GM18909 (cell line): Measurements from ENCODE around the gene ATP2B2.

ENCODE experiments used
- ATAC-seq: cut with Tn5 transposase; IDR thresholded peaks from one replicate; pipeline ENCODE4 v1.9.1; 2021; ENCODE audit warnings: mild to moderate bottlenecking; ENCODE audit not compliant: unreplicated experiment, poor library complexity

ATP2B2 gene

DNA sequence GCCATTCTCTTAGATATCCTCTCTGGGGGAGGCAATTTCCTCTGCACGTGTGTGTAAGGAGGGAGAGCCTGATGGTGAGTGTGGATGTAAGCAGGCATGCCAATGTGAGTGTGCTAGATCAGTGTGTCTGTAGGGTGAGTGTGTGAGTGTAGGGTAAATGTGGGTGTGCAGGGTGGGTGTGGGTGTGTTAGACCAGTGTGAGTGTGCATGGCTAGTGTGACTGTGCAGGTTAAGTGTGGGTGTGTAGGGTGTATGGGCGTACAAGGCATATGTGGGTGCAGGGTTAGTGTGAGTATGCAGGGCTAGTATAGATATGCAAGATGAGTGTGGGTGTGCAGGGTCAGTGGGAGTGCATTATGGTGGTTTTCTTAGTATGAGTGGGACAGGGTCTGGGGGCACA, 48.4 kb downstream of the ATP2B2 start:
- no peak for ATAC-seq

DNA sequence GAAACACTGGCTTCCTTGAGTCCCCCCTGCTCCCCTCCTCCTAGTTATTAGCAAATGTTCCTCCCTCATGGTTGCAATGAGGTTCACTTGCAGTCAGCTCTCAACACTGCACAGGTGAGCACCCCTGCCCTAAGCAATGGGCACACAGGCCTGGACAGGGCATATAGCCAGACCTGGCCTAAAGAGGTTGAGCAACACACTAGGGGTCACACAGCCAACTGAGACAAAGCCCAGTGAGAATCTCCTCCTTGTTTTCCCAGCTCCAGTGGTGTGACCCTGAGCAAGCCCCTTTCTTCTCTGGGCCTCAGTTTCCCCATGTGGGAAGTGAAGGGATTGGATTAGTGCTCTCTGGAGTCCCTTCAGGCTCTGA, 49.9 kb downstream of the ATP2B2 start:
- no peak for ATAC-seq

DNA sequence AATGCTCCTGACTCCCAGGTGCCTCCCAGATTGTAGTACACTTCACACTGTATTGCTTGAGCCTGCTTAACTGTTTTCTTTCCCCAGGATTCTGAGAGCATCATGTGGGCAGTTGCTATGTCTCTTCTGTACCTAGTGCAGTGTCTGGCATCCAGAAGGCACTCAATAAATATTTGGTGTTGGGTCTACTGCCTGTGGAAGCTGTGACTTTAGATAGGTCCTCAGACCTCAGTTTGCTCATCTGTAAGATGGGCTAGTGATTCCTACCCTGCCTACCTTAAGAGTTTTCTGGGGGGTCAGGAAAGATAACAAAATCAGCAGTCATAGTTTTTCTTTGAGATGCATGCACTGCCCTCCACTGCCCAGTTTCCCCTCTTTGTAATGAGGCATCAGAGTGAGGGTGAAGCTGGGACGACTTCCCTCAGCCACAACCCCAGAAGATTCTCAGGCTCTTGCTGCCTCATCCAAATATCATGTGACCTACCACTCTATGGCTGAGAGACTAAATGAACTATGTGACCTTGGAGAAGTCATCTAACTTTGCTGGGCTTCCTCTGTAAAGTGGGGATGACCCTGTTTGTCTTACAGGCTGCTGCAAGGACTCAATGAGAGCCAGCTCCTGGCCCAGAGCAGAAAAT, 50.4 kb downstream of the ATP2B2 start:
- ATAC-seq: no peak

DNA sequence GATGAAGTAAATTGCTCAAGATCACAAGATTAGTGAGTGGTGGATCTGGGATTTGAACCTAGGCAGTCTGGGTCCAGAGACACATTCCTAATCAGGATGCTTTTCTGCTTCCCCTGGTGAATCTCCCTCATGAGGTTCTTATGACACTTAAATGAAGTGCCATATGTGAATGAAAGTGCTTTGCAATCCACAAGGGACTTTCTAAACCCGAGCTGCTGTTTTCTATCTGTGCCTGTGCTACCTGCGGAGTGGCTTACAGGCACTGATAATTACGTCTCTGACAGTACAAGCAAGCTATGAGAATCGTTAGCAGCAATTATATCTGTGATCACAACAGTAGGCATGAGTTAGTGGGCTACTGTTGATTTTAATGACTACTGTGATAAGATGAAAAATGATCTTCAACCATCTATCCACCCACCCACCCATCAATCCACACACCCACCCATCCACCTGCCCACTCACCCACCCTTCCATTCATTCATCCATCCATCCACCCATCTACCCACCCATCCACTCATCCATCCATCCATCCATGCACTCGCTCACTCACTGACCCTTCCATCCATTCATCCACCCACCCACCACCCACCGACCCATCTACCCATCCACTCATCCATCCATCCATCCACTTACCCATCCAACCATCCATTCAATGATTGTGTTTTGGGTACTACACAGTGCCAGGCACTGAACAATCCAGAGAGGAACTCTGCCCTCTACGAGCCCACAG, 51.8 kb downstream of the ATP2B2 start:
- ATAC-seq: no peak

DNA sequence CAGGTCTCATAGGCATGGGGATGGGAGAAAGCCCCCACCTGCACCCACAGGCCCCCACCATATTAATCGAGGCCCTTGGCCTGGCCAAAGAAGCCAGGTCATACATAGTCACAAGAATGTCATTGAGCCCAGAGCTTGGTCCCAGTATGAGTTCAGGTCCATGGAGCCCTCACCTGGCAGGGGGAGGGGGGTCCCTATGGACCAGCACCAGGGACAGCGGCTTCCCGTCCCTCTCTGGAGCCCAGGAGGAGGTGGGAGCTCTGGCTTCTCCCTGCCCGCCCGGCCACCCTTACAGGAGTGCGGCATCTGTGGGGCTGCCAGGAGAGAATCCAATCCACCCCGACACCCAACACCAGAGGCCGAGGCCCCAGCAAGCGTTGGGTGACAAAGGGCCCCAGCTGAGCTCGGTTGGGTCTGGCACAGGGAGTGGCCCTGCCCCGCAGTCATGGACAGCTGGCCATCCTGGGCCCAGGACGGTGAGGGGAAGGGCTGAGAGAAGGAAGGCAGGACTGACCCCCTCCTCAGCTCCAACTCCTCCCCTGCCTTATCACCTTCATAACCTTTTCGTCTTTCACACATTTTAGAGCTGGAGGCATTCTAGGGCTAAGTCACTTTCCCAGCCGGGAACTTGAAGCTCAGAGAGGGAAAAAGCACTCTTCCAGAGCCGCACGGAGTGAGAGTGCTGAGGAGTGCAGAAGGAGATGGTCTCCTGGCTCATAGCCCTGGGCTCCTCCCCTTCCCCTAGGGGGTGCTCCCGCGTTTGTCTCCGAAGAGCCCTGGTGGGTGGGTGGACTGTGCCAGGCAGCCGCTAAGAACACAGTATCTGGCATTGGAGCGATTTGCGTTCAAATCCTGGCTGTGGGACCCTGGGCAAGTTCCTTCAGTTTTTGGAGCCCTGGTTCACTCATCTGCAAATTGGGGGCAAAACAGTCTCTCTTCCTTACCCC, 54.6 kb downstream of the ATP2B2 start:
- no peak for ATAC-seq

DNA sequence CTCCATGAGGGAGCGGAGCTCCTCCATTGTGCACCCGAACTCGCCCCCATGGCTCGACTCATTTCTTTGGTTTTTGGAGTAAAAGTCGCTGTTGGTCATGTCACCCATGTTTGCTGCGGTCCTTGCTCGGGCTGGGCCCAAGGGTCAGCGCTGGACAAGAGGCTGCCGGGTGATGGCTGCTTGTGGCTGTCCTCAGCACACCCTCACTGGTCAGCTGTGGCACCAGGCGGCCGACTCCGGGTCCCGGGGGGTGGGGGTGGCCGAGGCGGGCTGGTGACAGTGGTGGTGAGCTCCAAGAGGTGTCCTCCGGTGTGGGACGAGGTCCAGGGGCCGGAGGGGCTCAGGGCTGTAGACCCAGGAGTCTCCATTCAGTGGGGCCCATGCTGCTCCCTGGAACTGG, 56.0 kb downstream of the ATP2B2 start:
- ATAC-seq: no peak

DNA sequence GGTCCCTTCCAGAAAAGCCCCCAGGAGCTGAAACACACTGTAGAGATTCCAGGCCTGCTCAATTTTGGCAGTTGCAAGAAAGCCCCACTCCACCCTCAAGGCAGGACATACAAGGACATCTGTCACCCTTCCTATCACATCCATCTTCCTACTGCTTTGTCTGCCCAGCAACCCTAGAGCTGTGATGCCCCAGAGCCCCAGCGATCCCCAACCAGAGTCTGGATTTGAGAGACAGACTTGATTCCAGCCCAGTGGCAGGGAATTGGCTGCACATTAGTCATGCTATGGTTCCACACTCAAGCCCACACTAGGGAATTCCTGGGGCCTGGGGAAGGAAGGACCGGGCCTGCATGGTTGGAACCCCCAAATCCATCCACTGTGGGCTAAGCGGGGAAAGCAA, 56.8 kb downstream of the ATP2B2 start:
- ATAC-seq: no peak

DNA sequence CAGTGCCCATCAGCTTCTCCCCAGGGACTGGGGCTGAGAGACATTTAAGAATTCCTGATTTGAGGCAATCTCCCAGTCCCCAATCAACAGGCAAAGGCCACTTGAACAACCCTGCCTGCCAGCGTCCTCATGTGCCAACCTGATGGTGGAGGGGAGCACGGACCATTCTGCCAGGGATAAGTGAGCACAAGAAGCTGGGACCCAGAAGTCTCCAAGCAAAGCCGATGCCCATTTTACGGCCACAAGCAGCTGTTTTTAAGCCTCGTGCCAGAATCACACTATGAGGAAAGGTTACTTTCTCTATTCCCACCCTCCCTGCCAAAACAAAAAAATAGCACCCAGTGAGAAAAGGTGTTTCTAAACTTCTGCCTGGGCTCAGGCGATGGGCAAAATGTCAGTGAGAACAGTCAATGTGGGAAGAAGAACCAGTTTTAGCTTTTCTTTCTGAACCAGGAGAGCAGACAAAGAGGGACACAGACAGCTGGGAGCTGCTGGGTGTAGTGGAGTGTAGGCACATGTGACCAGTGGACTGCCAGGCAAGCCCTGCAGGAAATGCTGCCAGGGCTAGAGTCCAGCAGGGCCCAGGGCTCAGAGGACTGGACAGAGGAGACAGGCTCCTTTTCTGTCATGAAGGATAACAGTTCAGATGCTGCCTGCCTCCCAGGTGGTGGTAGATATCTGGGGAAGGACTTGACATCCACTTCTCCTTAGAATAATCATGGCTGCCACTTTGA, 57.7 kb downstream of the ATP2B2 start:
- ATAC-seq: no peak

DNA sequence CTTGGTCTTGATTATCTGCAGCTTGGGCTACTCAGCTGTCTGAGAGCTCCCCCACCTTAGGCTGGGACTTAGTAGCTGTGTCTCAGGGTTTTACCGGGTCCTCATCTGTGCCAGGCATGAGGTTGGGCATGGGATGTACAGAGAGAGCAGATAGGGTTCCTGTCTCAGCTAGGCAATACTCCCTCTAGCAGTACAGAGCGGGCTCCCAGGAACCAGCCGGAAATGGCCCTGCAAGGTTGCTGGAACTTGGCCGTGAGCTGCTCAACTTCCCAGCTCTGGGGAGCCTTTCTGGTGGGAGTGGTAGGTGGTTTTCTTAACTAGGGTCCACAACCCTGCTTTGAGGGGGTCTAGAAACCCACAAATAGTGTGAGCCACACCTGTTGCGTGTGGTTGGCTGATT, 58.3 kb downstream of the ATP2B2 start:
- no peak for ATAC-seq

DNA sequence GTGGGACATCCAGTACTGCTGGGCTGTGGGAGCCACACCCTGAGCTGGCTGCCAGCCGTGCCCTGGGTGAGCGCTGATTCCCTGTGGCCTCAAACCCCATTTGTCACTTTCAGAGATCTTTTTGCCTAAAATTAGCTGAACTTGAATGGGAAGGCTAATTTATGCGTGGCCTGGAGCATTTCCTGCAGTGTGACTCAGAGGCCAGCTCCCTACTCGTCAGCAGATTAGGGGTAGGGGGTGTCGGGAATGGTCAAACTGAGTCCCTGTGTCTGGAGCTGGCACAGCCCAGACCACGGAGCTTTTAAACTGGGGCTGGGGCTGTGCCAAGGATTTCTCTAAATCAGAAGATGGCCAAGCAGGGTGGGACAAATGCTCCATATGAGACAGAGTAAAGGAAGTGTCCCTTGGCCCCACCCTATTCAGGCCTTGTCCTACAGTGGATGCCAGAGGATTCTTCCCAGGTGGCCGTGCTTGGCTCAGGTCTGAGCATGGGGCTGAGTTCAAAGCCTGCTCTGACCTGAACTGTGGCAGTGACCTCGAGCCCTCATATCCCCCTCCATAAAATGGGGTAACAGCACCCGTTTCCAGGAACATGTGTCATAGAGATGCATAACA, 59.7 kb downstream of the ATP2B2 start:
- no peak for ATAC-seq

DNA sequence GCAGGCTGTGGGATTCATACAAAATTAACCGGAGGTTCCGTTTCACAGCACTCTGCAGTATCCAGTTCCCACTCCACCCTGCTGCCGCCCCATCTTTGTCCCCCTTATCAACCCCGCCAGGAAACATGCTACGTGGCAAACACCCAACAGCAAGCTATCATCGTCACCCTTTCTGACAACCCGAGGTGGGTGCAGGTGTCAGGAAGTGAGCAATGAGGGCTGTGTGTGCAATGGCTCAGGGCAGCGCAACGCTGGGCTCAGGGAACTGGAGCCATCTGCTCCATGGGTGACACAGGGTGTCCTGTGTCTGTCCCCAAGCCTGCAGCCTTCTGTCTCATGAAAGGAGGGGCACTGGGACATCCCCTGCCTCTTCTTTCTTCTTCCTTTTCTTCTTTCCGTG, 60.9 kb downstream of the ATP2B2 start:
- ATAC-seq: no peak

DNA sequence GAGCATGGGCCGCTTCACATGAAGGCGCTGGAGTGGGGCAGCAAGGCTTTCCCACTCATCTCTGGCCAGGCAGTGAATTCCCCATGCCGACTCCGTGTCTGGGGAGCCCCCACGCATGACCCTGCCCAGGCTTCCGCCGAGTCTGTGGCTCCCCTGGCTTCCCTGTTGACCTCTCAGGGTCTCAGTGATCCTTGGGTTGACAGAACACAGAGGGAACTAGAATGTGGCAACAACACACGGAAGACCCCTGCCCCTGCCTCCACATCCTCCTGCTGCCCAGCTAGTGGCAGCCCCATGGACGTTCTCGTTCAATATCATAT, 61.3 kb downstream of the ATP2B2 start:
- ATAC-seq: no peak

DNA sequence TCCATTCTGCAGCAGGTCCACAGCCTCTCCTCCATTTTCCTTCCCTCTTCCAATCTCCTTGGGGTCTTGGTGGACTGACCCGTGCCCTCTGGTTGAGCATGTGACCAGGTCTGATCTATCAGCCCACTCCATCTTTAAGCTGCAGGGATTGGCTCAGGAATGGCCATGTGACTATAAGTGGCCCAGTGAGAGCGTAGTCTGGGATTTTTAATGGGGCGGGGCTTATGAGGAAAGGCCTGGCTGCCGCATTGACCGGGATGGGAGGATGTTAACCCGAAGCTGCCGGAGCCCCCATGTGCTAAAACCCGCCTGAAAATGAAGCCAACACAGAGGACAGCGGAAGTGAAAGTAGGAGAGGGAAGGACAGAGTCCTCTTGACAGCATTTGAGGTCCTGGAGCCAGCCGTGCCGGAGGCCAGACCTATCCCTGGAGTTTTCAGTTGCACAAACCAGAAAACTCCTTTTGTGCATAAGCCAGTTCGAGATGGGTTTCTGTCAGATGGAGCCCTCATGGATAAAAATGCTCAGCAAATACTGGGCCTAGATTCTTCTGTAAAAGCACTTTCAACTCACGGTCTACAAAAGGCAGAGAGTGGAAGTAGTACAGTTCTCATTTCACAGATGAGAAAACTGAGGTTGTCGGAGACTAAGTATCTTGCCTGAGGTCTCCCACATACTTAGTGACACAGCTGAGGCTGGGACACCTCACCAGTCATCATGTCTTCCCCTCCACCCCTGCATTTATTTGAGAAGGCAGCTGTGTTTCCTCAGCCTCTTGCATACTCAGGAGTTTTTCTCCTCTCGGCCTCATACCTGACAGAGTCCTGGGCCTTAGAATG, 61.9 kb downstream of the ATP2B2 start:
- ATAC-seq: no peak

DNA sequence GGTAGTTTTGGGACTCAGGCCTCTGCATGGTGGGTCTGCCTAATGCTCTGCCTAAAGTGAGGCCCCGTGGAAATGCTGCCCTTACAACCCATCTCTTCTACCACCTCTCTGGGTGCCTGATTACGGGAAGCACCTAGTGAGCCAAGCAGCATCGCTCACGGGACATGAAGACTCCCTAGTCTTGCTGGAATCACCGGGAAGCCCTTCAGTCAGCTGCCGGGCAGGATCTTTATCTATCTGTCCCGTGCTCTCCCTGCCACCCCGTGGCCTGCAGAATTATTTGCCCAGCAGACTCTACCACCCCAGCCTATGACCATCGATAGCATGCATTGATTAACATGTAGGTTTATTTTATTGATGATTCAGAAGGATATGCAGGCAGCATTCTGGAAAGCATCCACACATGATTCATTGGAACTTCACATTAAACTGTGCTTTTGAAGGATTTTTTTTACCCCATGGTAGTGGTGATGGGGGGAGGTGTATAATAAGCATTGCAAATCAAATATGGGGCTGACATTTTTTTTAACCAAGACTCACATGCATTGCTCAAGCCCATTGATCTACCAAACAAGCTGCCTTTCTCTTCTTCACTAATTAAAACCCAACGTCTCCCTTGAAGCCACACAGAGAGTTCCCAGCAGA, 63.1 kb downstream of the ATP2B2 start:
- no peak for ATAC-seq

DNA sequence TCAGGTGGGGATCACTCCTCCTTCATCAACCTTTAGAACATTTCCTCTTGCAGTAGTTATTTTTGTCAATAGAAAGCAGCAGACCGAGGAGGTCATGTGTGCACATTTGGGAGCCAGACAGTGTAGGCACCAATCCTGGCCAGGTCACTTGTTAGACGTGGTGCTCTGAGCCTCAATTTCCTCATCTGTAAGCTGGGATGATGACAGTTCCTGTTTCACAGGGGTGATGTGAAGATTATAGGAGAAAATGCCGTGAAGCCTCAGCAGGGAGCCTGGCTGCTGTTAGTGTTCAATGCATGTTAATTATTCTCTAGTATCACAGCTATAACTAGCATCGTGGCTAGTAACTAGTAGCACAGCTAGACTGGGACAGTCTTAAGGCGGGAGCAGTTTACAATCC, 64.7 kb downstream of the ATP2B2 start:
- ATAC-seq: no peak

DNA sequence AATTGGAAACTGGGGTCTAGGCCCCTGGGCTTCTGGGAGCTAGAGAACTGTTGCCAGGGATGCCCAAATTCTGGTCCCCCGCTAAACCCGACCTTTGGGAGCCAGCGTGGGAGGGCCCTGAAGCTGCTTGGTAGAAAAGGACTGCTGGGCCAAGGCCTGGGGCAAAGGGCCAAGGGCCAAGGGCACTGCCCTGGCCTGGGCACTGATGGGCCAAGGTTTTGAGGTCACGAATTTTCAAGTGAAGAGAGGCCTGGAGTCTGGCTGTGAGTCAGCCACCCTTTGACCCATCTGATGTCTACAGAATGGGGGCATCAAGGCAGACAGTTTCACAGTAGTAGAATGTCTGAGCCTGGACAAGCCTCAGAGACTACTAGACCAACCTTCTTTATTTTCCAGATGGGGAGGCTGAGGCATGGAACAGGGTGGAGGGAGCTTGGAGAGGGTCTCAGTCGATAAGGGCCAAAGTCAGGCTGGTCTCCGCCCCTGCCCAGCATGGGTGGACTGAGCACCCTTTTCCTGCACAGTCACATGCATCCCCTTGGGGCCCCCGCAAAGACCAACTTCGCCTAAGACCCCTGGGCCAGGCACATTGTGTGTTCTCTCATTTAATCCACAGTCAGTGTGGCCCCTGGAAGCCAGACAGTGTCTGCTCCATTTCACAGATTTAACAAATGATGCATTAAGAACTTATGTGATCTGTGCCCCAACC, 66.3 kb downstream of the ATP2B2 start:
- ATAC-seq: no peak

DNA sequence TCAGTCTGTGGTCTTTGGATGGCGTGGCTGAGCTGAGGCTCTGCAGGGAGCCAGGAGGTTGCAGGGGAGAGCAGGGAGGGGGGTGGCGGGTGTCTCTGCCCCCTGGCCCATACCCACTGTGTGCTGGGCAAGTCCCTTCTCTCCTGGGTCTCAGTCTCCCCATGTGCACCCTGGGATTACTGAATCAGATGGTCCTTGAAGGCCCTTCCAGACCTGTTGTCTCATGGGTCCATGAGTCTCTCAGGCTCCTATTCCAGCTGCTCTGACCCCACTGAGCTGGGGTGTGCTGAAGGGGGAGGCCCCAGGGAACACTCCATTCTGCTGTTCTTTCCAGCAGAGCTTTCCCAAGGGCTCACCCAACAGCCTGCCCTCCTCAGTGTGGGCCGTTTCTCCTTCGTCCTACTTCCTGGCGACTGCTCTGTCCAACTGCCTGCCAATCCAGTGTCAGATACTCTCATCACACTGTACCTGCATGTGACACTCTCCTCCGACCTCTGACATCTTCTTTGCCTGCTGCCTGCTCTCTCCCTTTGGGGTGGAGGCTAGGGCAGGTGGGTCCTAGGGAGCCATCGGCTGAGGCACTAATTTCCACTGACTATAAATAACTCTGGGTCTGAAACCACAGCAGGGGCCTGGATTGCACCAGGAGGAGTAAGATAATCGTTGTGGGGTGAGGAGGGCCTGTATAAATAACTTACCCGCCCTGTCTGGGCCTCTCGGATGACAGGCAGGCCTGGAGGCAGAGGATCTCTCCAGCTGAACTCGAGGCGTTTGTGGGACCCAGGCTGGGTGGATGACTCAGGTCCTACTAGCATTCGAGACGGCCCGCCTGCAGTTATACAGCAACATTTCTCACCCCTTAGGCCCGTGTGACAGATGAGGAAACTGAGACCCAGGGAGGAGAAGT, 67.1 kb downstream of the ATP2B2 start:
- ATAC-seq: no peak
